GM21360 (cell line): ENCODE results near the gene TRIM44.
"Not testable (repeated sequence)": the region's sequence is repeated elsewhere in the genome, so short reads cannot be mapped to it uniquely, and the experiment has no call there.

ENCODE experiments used
- ATAC-seq: cut with Tn5 transposase; IDR thresholded peaks from one replicate; pipeline ENCODE4 v1.9.1; 2021; ENCODE audit warnings: mild to moderate bottlenecking, moderate library complexity; ENCODE audit not compliant: unreplicated experiment

TRIM44 gene

DNA sequence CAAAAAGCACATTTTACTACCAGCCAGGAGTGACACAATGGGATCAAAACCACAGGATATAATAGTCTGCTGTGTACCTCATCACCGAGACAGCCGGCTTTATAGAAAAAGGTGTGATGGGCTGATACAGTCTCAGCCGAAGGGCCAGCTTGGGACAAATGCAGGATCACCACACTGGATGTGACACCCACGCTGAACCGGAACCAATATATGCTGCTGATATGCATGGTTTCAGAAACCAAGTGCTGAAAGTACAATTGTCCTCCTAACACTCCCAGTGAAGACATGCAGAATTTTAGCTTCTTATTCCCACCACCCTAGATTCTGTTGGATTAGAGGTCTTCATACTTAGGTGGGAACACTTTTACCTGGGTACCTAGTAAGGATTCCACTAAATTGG lies 184.3 kb downstream of the TRIM44 start:
- no peak for ATAC-seq

DNA sequence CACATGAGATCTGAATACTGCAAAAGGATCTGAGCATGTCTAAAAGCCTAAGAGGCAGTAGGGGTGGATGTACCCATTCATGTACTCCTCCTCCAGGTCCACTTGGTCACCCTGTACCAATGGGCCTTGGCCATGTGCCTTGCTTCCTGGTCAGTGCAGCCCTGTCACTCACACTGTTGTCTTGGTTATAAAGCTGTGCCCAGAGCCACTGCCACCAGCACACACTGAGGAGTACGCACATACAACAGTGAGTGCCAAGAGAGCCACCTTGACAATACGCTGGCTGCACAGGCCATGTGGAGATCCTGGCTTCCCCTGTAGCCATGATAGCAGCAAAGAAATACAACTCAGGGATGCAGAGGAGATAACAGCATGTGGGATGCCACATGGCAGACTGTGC lies 184.9 kb downstream of the TRIM44 start:
- ATAC-seq = no peak

- no peak for ATAC-seq
Observed at GRCh38 chr11:35848616-35849015, 186.0 kb downstream of the TRIM44 start.

- ATAC-seq = no peak
Observed at GRCh38 chr11:35850191-35850590, 187.6 kb downstream of the TRIM44 start.

- no peak for ATAC-seq
Observed at GRCh38 chr11:35851342-35851741, 188.8 kb downstream of the TRIM44 start.

GRCh38 chr11:35852056-35852455 lies 189.5 kb downstream of the TRIM44 start:
- ATAC-seq = no peak

DNA sequence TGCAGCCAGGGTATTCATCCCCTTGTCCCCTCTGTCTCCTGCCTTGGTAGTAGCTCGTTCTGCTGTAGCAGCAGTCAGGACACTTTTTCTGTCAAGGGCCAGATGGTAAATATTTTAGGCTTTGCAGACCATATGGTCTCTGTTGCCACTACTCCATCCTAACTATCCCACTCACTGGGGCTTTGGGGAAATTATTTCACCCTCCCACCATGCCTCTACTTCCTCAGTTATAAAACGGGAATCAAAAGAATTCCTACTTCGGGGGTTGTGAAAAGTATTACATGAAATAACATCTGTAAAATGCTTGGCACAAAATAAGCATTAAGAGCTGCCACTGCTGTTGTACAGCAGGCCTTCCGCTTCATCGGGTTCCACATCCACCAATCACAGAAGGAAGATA lies 191.4 kb downstream of the TRIM44 start:
- ATAC-seq = no peak

GRCh38 chr11:35855671-35856070 lies 193.1 kb downstream of the TRIM44 start:
- no peak for ATAC-seq

DNA sequence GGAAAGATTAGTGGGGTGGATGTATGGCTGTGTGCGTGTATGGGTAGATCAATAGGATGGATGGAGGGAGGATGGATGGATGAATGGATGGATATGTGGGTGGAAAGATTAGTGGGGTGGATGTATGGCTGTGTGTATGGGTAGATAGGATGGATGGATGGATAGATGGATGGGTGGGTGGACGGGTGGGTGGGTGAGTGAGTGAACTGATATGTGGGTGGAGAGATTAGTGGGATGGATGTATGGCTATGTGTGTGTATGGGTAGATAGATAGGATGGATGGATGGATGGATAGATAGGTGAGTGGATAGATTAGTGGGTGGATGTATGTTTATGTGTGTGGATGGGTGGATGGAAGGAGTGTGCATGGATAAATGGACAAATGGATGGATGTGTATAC lies 193.7 kb downstream of the TRIM44 start:
- ATAC-seq = no peak

GRCh38 chr11:35856756-35857155 lies 194.2 kb downstream of the TRIM44 start:
- no peak for ATAC-seq

DNA sequence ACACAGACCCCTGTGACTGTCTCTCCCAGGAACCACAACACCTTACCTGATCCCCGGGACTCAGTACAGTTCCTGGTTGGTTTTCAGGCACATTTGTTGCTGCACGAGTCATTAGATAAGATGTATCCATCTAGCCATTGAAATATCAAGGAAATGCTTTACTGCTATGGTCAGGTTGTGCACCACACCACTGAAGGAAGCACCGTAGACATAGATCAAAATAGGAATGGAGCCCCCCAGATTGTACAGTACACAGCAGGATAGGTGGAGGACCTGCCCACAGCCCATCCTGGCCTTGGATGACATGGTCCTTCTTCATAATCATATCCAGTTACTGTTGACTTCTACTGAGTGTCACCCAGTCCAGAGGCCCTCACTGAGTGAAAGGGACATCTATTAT lies 195.3 kb downstream of the TRIM44 start:
- no peak for ATAC-seq

- no peak for ATAC-seq
Observed at GRCh38 chr11:35859301-35859700, 196.7 kb downstream of the TRIM44 start.

- not testable (repeated sequence) for ATAC-seq
Observed at GRCh38 chr11:35860194-35860593, 197.6 kb downstream of the TRIM44 start.

- ATAC-seq = no peak
Observed at GRCh38 chr11:35861191-35861590, 198.6 kb downstream of the TRIM44 start.

DNA sequence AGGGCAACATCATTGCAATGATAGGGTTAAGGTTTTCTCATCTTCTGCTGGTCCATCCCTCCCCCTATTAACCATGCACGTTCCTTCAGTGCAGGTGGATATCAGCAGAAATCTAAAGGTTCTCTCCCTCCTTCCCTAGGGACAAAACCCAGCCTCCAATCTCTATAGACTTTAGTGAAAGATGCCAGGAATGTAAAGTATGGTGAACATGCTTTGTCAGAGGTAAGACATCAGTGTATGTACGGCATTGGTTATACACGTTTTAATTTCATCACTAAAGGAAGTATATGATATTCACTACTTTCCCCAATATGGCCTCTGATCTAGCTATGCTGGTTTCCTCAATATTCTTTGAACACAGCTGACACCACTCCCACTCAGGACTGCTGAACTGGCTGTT lies 200.1 kb downstream of the TRIM44 start:
- no peak for ATAC-seq

- ATAC-seq = no peak
Observed at GRCh38 chr11:35864131-35864530, 201.6 kb downstream of the TRIM44 start.

DNA sequence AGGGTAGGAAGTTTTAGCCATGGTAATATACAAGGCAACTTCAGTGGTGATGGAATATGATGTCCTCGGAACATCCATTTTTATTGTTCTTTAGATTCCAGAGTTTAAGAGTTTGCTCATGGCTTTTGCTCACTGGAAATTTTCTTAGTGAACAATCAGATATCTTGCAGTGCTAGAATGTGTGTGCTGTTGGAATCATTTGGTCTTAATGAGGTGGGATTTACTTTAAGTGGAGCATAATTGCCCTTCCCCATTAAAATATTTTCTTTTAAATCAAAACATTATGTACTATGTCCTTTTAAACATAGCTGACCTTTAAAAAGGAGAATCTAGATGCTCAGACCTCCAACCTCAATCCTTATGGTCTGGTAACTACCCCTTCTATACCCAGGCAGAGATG lies 204.0 kb downstream of the TRIM44 start:
- no peak for ATAC-seq
